K562 (cell line): ENCODE results near the gene SYF2. TPM values are rescaled to one million over a fixed set of nuclear protein-coding genes. Genes with fewer than 3 reads are reported as not detected.

ENCODE experiments used
- ATAC-seq: fragments of 200-7000 bp; cut with Tn5 transposase; 3 replicates; pipeline ENCODE4 v1.9.1; 2020; ENCODE audit warnings: moderate library complexity
- BruUV-seq: library from RNA; stranded (reverse); fragments of 400-500 nt; replicated peaks from 2 replicates; lab custom pipeline; 2021; lab: Mats Ljungman, UMichigan
- CTCF ChIA-PET: fragments of 300-600 bp; formaldehyde crosslinking; extraction: SDS; loops from one replicate; lab custom pipeline; 2021; ENCODE audit warnings: low intra/inter-chr PET ratio; lab: Yijun Ruan, JAX
- POLR2A ChIA-PET: fragments of 300-600, 350-650 bp; sonication (Branson Sonifier 250); formaldehyde crosslinking; extraction: SDS; loops from one replicate; lab custom pipeline; 2021; ENCODE audit warnings: antibody characterized with exemption, inconsistent platforms; lab: Yijun Ruan, JAX
- DNase-seq, 4 experiments: peaks; one replicate each; pipeline versions ENCODE4 v3.0.0 to v3.0.0-alpha.2; 2011 to 2018; ENCODE audit warnings: low spot score in 3 of 4, mixed read lengths in 3 of 4; ENCODE audit errors: extremely low read depth in 1 of 4
- FAIRE-seq: peaks from 2 replicates; lab custom pipeline; 2011; peaks lifted over from hg19 to GRCh38; lab: Jason Lieb, UNC
- H2AFZ ChIP-seq: 2 replicates; pipeline ENCODE4 v1.6.0; 2011; ENCODE audit warnings: low read depth, low read length, control low read depth, inconsistent platforms
- H3K27ac ChIP-seq: fragments of 200-600 bp; 3 replicates; pipeline ENCODE4 v1.8.0; 2011; ENCODE audit warnings: low read depth, mild to moderate bottlenecking, control low read depth, inconsistent platforms, low read length, moderate library complexity, mixed read lengths; ENCODE audit errors: extremely low read depth
- H3K27me3 ChIP-seq, 2 experiments: fragments of 300-600 bp in 1 of 2; 2 replicates in 1 of 2; 3 replicates in 1 of 2; pipeline versions ENCODE4 v1.6.0 to v1.8.0; 2011; ENCODE audit warnings: inconsistent platforms in 2 of 2, low read length in 2 of 2, mild to moderate bottlenecking in 1 of 2, mixed read lengths in 1 of 2, moderate library complexity in 1 of 2; ENCODE audit not compliant: control insufficient read depth in 2 of 2, insufficient read depth in 2 of 2
- H3K36me3 ChIP-seq: fragments of 300-600 bp; 3 replicates; pipeline ENCODE4 v1.8.0; 2011; ENCODE audit warnings: mild to moderate bottlenecking, low read length, inconsistent platforms; ENCODE audit not compliant: control insufficient read depth, insufficient read depth
- H3K4me1 ChIP-seq, 2 experiments: fragments of 200-600 bp in 1 of 2; replicated peaks in 1 of 2; 2 replicates in 1 of 2; 3 replicates in 1 of 2; pipeline versions ENCODE4 v1.5.1 to v1.8.0; 2011; ENCODE audit warnings: inconsistent platforms in 2 of 2, low read length in 2 of 2, mild to moderate bottlenecking in 1 of 2, mixed read lengths in 1 of 2, moderate library complexity in 1 of 2; ENCODE audit not compliant: control insufficient read depth in 2 of 2, insufficient read depth in 2 of 2
- H3K4me2 ChIP-seq: 2 replicates; pipeline ENCODE4 v1.6.1; 2011; ENCODE audit warnings: low read length, control low read depth, inconsistent platforms, mixed read lengths; ENCODE audit not compliant: insufficient read depth
- H3K4me3 ChIP-seq: fragments of 200-600 bp; sonication (generic), shearing (Covaris generic); 2 replicates; pipeline ENCODE4 v1.5.1; 2016; ENCODE audit warnings: control low read depth, inconsistent platforms
- H3K79me2 ChIP-seq: fragments of 200-600 bp; 3 replicates; pipeline ENCODE4 v1.8.0; 2011; ENCODE audit warnings: low read length, inconsistent platforms; ENCODE audit not compliant: control insufficient read depth, insufficient read depth
- H3K9ac ChIP-seq, 2 experiments: 2 replicates each; pipeline versions ENCODE4 v1.6.0 to v1.6.1; 2011; ENCODE audit warnings: low read depth in 2 of 2, low read length in 2 of 2, control low read depth in 1 of 2, inconsistent platforms in 1 of 2, mild to moderate bottlenecking in 1 of 2, mixed read lengths in 1 of 2; ENCODE audit not compliant: insufficient read depth in 1 of 2
- H3K9me1 ChIP-seq: one replicate; pipeline ENCODE4 v1.6.0; 2011; ENCODE audit warnings: inconsistent platforms, mild to moderate bottlenecking, low read length, moderate library complexity; ENCODE audit not compliant: control insufficient read depth, insufficient read depth
- H3K9me3 ChIP-seq: replicated peaks from 2 replicates; pipeline ENCODE4 v1.5.1; 2011; ENCODE audit warnings: low read depth, low read length, inconsistent platforms; ENCODE audit not compliant: control insufficient read depth, insufficient read depth
- H4K20me1 ChIP-seq: replicated peaks from 2 replicates; pipeline ENCODE4 v1.6.1; 2011; ENCODE audit warnings: low read length, inconsistent platforms, mixed read lengths; ENCODE audit not compliant: control insufficient read depth, insufficient read depth
- ADNP ChIP-seq: fragments of 200-800 bp; sonication (Bioruptor generic); IDR thresholded peaks from 2 replicates; pipeline ENCODE4 v1.6.1; 2016; ENCODE audit warnings: missing genetic modification characterization, missing compliant biosample characterization
- FOXP4 ChIP-seq: sonication (generic); formaldehyde crosslinking; IDR thresholded peaks from 2 replicates; pipeline ENCODE4 v1.8.0; 2022; ENCODE audit warnings: mild to moderate bottlenecking, missing genetic modification reagents, borderline replicate concordance
- HDAC6 ChIP-seq: IDR thresholded peaks from 2 replicates; pipeline ENCODE4 v1.6.1; 2012; ENCODE audit warnings: low read depth, mild to moderate bottlenecking, control low read depth, inconsistent platforms, low read length, moderate library complexity
- ZNF253 ChIP-seq: fragments of 250-450 bp; sonication (Bioruptor Pico); conservative IDR thresholded peaks from 2 replicates; pipeline ENCODE4 v1.6.1; 2021; ENCODE audit warnings: mild to moderate bottlenecking
- WGBS: fragments of 100-300 bp; shearing (Covaris generic); methylation state at CpG from one replicate; pipeline ENCODE4 v1.1.6; 2016; ENCODE audit warnings: low coverage, mixed read lengths; ENCODE audit not compliant: insufficient coverage; ENCODE audit errors: missing lambda C conversion rate; 5-methylcytosine and 5-hydroxymethylcytosine counted together
- in situ Hi-C: fragments of 300-500 bp; cut with MboI; formaldehyde crosslinking; loops from 4 replicates; pipeline ENCODE4 v1.15.0; 2018; ENCODE audit warnings: inconsistent platforms, mixed read lengths
- intact Hi-C: fragments of 100-400 bp; cut with micrococcal nuclease; formaldehyde crosslinking; loops from 2 replicates; pipeline ENCODE4 v1.14.2; 2022
- polyA plus RNA-seq, 8 experiments: library from polyadenylated mRNA; depleted of rRNA in 4 of 8; stranded (reverse) in 5 of 8; unstranded in 3 of 8; fragments of >200 nt; fragmentation: Nextera tagmentation in 2 of 8; fragmentation: Illumina TruSeq in 1 of 8; extraction: Ambion mirVana in 2 of 8; extraction: Trizol in 1 of 8; gene quantifications; 2 replicates each; pipeline versions ENCODE4 v1.2.1 to v1.2.3, GENCODE V29; 2011 to 2014; ENCODE audit warnings: inconsistent platforms in 1 of 8, missing spikeins in 1 of 8
- total RNA-seq, 7 experiments: library from RNA; depleted of rRNA in 6 of 7; stranded (reverse); fragments of >200 nt in 6 of 7; fragmentation: Illumina TruSeq in 2 of 7; extraction: Trizol in 2 of 7; gene quantifications; 2 replicates each; pipeline versions ENCODE4 v1.2.1 to v1.2.3, GENCODE V29; 2011 to 2021; ENCODE audit warnings: low replicate concordance in 1 of 7
- TF ChIP-seq, protein P1 (sequence below): fragments of 250-450 bp; sonication (Bioruptor Pico); IDR thresholded peaks from 2 replicates; pipeline ENCODE4 v1.4.0; 2020

SYF2 gene
- total and polyA plus RNA-seq, 9 of the 15 experiments (the other 6 are each of a cell fraction or from before 2014, with no cell fraction given): 20.9 to 69.0 (median 43.2) TPM

- Histone ChIP-seq H3K9ac (no peak overlapping the region), H3K4me1 (no peaks in the 10 kb centered on the region; a peak in 1 of 5 replicates), H2AFZ (no peak overlapping the region), H3K9me1 (no peaks in the 10 kb centered on the region), H3K36me3 (no peaks in the 10 kb centered on the region), H4K20me1 (0 out of 2 replicates have a peak, but pooled peaks cover 2% of the 10 kb centered on the region), H3K27me3 (peaks cover 0 to 7% of the 10 kb centered on the region in 2 experiments; a peak in 1 of 5 replicates), H3K79me2 (no peaks in the 10 kb centered on the region), H3K4me2 (no peak overlapping the region), H3K4me3 (no peak overlapping the region), H3K9me3 (no peaks in the 10 kb centered on the region), H3K27ac (no peak overlapping the region)
- no peak for TF ChIP-seq ADNP (tag)
- TF ChIP-seq ZNF253 (CRISPR knock-in tag): no peak
- TF ChIP-seq HDAC6: no peak
- TF ChIP-seq FOXP4 (CRISPR knock-in tag): no peak
- TF ChIP-seq, protein P1, sequence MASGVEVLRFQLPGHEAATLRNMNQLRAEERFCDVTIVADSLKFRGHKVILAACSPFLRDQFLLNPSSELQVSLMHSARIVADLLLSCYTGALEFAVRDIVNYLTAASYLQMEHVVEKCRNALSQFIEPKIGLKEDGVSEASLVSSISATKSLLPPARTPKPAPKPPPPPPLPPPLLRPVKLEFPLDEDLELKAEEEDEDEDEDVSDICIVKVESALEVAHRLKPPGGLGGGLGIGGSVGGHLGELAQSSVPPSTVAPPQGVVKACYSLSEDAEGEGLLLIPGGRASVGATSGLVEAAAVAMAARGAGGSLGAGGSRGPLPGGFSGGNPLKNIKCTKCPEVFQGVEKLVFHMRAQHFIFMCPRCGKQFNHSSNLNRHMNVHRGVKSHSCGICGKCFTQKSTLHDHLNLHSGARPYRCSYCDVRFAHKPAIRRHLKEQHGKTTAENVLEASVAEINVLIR (CRISPR knock-in tag): no peak
- FAIRE-seq (no peak), DNase-seq (no peak), ATAC-seq (no peak)
- in situ Hi-C loops (no loop called here), intact Hi-C loops (loop anchor here (5.0 kb wide), 1 partner anchor 107 kb away; no protein-coding TSS in a partner anchor)
- no TSS peak for BruUV-seq
- ChIA-PET POLR2A (interaction anchor here (0.6 kb wide), 1 partner anchor 11 kb away, joined by 3 read pairs; no protein-coding TSS in a partner anchor), CTCF (no interaction called here)
- 49% methylated on average over 4 of the region's 4 CpGs for WGBS
These were observed 22.8 kb downstream of the SYF2 start for GRCh38 chr1:25209516-25209915.
